IPS-NIHi7 (cell line): Measurements from ENCODE around the gene C5orf58.
A peak's percentile ranks its signal among the peaks of the same experiment; 100 is the strongest.

Source experiments
- DNase-seq: peaks from one replicate; pipeline ENCODE4 v3.0.0; 2012; ENCODE audit warnings: mixed read lengths; ENCODE audit errors: extremely low spot score

The C5orf58 gene

DNA sequence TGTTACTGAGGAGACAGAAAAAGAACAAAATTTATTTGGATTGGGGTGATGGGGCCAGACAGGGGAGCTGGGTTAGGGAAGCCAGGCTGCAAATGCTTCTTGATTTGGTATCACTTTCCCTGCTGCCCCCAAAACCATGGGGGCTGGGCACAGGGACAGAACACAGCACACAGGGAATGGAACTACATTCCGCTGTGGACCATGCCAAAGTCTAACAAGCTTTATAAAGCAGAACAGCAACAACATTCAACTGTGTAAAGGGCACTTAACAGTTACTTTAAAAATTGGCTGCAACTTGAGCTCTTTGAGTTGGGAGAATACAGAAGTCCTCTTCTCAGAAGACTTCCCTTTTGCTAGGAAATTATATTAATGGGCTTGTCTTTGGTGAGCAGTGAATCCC lies 23.8 kb downstream of the C5orf58 start:
- DNase-seq = no peak

DNA sequence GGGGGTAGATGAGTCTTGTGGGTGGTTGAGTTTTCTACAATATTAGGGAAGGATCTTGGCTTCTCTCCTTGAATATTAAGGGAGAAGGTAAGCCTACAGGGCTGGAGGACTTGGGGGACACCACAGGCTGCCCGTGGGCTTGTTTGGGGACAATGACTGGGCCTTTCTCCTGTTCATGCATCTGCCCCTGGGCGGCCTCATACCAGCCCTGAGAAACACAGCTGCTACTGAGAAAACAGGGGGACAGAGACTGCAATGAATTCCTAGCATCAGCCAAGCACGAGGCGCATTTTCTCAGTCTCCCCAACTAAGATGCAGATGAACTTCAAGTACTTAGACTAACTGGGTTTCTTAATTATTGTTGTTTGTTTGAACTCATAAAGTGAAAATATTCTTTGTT lies 24.6 kb downstream of the C5orf58 start:
- no peak for DNase-seq

DNA sequence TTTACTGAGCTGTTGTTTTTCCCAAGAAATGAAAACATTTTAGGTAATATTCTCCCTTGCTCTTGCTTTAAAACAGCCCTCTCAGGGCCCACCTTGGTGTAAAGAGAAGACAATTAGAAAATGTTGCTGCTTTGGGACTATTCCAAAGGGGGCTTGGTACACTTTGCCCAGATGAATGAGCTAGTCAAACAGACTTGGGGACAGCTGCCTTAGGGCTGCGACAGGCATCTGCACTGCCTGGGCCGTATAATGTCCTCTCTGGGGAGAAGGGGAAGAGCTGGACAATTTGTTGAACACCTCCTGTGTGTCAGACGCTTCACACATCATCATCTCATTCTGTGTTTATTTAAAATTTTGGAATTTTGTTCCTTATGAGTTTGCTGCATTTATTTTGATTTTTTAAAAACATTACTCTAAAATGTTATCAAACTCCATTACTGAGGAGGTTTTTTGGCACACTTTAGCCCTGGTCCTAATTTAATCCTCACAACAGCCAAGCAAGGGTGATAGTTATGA lies 28.8 kb downstream of the C5orf58 start:
- DNase-seq = no peak

DNA sequence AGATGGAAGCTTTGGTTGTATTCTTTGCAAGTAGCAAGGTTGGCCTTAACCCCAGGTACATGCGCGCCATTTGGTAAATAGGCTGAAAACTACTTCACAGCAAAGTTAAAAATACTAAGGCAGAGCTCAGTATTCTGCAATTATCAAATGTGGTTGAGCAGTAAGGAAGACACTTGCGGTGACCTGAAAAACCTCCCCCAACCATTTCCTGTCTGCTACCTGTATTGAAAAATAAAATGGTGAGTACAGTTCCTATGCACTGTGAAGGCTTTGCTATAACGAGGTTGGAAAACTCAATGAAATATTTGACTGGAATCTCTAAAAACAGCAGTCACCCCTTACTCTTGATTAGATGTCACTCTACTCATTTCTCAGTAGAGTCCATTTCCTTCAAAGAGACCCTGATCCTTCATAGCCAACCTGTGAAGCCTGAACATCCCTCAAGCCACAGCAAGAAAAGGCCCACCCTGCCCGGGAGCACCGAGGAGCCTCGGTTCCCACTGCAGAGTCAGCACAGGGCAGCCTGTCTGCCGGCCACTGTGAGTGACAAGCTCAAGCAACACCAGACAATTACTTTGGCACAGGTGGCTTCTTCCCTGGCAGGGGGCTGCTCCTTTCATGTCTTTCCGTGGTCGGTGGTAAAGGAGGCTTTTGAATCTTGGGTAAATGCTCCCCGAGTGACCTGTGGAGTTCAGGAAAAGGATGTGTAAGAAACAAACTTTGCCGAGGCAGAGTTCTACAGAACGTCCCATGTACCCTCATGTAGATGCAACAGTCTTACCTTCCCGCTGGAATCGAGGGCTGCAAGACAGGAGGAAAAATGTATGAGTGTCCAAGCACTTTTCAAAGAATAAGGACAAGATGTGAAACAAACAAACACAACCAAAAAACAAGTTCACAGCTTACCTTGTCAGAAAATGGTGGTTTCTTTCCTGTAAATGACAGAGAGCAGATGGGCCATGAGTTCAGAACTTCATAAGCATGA lies 29.6 kb downstream of the C5orf58 start:
- no peak for DNase-seq

DNA sequence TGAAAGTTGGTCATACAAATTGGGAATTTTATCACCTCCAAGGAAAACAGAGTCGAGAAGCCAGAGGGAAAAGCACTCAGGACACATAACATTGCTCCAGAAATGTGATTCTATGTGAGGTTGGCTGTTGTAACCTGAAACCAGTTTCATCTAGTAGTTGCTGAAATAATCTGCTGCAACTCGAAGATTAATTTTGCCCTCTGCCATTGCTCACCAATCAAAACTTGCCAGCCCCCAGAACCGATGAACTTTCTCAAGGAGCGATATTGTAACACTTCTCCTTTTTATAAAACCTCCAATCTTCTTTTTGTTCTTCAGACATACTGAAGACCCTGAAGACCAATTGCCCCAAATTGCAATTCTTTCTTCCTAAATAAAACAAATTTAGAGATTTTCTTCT lies 31.1 kb downstream of the C5orf58 start:
- no peak for DNase-seq

DNA sequence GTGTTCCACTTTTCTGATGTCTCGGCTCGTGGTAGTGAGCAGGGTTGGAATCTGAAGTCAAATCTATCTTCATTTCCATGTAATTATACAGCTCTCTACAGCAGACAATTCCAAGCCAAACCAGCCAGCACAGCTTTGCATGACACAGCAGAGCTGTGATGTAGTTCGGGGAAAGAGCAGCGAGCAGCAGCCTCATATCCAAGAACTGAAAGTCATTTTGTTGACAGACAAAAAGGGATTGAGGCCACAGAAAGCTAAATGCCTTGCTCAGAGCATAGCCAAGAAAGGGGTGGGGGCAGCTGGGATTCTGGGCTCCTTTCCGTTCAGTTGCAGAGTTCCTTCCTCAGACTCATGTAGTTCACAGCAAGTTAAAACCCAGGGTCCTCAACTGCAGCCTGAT lies 32.7 kb downstream of the C5orf58 start:
- no peak for DNase-seq

DNA sequence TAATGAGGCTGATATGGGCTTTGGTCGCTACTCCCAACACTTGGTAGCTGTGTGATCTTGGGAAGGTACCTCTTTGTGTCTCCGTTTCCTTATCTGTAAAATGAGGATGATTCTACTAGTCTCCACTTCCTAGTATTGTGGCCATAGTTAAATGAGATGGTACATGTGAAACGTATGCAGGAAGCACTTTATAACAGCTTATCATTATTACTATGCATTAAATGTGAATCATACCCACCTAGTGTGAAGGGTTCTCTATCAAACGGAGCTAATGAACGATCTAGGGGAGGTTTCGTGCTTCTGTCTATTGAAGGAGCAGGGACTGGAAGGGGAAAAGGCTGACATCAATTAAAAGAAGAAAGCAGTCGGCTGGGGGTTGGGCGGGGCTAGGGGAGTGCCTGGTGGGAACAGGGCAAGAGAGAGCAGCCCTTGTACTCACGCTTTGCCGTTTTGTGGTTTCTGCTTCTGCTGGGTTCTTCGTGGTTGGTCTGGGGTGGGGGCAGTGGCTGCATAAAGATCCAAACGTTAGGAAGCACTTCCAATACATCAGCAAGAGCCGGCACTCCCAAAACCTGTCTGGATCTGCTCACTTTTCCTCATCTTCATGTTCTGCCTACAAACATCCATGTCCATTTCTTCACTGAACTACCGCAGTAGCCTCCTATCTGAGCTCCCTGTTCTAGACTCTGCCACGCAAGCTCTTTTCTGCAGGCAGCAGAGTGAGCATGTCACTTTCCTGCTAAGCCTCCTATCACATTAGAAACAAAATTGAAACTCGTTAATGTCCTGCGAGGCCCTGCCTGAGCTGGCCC lies 34.0 kb downstream of the C5orf58 start:
- no peak for DNase-seq

DNA sequence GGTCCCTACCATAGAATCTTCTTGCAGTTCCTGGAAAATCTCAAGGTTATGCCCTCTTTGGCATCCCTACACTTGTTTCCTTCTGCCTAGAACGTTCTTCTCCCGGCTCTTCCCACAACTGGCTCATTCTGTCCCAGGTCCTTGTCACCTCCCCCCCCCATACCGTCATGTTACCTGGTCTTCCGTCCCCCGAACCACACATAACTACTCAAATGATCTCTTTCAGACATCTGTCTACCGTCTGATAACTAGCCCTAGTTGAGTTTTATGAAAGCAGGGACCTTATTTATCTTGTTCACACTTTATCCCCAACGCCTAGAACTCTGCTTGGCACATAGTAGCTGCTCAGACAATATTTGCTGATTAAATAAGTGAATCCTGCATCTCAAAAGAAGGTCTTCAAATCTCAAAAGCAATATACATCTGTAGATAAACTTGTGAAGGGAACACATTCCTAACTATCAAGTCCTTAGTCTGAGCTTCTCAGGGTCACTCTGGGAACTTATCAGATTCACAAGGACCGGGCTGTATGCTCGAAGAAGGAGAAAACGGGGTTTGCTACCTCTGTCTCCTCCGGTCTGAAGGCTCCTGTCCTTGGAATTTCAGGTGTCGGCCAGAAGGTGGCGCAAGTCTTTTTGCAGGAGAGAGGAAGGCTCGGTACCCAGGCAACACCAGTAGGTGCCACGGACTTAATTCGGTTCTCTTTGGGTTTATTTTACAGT lies 34.8 kb downstream of the C5orf58 start:
- DNase-seq = peak; percentile 82

DNA sequence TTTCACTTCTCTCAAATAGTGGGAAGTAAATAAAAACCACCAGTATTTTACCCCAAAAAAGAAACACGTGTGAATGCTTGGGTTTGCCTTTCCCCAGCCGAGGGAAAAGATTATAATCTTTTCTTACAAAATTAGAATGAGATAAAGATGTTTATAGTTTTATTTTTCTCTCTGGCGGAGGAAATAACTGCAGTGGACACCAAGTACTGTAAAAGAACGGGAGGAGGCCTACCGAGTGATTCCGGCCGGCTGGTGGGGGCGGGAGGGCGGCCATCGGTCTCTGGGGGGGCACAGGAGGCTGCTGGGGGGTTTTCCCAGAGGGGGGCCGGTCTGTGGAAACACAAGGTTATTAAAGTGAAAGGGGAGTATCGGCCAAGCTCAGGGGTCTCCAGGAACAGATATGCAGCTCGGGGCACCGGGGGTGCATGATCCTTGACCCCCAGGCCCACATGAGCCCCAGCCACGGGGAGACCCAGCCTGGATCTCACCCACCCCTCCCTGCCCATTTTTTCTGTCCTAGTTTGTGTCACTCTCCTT lies 35.4 kb downstream of the C5orf58 start:
- DNase-seq = no peak

DNA sequence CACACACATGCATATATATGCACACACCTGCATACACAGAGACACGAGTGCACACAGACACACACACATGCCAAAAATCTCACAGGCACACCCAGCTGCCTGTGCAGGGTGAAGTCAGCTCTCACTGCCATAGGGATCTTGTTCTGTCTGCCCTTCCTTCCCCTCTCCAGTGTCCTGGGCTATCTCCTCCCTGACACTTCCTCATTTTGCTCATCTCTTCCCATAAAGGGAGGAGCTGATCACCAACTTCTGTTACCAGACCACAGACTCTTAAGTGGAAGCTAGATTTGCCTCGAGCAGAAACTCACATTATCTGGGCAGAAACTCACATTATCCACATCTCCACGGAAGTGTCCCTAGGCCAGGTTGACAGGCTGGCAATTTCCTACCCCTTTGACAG lies 36.1 kb downstream of the C5orf58 start:
- no peak for DNase-seq

DNA sequence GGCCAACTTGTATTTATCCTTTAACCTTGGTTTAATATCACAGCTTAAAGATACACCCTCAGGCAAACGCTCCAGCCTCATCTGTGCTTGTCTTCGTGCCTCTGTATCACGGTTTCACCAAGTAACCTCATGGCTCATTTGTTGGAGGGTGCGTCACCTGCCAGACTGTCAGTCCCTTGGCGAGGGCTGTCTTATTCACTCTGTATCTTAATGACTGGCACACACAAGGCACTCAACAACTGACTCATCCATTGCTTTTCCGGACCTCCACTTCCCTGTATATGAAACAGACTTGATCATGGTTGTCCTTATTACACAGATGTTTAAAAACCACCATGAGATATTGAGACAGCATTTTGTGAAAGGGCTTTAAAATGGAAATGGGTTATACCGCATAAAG lies 36.8 kb downstream of the C5orf58 start:
- DNase-seq = no peak

DNA sequence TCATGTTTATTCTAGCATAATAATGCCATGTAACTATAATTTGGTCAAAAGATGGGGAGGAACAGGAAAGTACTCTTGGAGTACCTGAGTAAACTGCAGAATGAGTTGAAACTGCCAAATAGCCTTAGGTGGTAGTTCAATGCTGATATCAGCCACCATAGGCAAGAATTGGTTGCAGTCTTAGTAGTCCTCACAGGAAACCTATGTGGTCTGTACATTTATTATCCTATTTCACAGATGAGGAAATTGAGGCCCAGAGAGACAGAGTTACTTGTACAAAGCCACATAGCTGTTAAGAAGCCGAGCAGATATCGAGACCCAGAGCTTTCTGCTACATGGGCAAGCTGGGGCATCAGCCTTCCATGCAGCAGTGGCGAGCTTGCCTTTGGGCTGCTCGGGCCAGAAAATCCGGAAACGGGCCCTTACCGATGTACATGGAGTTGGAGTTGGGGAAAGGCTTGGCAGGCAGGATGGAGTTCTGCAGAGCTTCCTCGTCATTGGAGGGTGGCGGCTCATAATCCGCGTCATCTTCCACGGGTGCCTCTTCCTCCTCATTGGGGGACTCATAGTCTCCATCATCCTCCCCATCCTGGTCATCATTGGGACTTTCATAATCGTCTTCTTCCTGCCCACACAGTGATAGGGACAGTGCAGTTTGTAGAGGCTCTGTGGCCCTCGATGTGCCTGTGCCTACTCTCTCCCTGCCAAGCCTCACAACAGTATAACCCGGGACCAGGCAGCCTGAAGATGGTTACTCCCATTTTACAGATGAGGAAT lies 37.7 kb downstream of the C5orf58 start:
- DNase-seq = no peak

DNA sequence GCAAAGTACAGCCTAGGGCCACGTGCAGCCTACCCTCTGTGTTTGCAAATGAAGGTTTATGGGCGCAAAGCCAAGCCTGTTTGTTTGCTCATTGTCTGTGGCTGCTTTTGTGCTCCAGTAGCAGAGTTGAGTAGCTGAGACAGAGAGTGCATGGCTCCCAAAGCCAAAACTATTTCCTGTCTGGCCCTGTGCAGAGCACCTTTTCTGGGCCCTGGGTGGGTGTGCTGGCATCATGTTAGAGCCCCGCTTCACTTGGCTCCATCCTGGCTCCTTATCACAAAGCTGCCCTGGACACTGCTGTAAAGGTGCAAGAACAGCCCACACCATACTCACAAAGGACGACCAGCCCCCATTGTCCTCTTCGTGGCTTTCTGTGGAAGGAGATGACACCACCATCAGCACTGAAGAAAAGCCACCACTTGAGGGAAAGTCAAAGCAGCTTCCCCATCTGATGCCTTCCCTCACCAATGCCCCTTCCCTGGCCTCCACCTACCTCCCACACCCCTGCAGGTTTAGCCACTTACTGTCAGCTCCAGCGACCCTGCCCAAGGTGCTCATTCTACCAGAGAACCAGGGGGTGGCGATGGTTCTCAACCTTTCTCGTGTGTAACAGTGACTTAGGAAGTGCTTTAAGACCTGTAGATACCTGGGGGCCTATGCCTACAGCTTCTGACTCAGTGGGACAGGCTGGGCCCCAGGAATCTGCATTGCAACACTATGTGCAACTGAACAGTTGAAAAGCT lies 41.4 kb downstream of the C5orf58 start:
- peak; percentile 61 for DNase-seq

DNA sequence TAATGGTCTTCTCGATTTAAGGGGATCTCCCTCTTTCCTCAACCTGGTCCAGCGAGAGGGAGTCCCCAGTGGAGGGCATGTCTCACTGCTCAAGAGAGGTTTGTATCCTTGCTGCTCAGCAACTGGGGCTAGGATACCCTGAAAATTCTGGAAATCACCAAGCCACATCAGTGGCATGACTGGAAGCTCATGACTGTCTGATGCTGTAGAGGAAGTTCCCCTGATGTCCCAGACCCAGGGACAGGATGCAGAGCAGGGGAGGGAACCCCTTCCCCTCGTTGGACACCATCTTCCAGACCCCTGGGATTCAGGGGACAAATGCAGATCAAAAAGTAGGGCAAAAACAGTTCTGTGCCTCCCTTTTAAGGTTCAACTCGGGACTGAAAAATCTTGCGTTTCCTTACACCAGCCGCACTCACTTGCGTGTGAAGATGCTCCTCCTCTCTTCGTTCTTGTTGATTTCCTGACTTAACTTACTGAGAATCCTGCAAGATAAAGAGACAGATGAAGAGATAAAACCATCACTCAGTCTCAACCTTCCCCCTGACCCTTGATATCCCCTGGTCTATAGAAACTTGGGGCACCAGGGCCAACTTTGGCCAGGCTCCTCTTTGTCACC lies 42.7 kb downstream of the C5orf58 start:
- no peak for DNase-seq

DNA sequence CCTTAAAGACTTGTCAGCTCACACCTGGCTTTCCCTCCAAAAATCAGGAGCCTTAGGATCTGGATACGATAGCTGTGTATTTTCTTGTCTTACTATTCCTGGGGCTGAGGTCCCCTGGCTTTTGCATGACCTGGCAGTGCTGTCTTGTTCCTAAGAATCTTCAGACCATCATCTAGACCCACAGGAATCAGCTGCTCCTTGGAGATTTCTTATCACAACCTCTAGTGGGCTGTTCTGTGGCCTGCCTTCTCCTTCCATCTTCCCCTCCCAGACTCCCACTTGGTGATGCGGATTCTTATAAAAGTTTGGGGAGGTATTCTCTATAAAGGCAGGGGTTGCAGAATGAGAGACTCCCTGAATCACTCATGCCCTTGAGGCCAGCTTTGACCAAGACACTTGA lies 43.4 kb downstream of the C5orf58 start:
- no peak for DNase-seq

DNA sequence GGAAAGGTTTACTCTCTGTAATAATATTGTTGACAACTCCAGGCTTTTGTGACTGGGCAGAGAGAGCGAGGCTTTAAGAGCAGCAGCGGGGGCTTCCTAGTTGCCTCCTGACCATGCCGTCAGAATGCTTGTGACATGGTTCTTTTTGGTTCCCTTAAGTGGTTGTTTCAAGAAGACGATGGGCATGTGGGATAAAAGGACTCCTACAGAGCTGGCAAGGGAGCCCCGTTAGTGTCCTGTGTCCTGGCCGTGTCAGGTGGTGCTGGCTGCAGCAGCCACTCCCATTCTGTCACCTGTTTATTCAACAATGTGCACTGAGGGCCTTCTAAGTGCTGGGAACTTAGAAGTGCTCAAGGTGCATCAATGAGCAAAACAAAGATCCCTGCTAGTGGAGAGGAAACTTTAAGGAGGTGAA lies 45.1 kb downstream of the C5orf58 start:
- DNase-seq = no peak

DNA sequence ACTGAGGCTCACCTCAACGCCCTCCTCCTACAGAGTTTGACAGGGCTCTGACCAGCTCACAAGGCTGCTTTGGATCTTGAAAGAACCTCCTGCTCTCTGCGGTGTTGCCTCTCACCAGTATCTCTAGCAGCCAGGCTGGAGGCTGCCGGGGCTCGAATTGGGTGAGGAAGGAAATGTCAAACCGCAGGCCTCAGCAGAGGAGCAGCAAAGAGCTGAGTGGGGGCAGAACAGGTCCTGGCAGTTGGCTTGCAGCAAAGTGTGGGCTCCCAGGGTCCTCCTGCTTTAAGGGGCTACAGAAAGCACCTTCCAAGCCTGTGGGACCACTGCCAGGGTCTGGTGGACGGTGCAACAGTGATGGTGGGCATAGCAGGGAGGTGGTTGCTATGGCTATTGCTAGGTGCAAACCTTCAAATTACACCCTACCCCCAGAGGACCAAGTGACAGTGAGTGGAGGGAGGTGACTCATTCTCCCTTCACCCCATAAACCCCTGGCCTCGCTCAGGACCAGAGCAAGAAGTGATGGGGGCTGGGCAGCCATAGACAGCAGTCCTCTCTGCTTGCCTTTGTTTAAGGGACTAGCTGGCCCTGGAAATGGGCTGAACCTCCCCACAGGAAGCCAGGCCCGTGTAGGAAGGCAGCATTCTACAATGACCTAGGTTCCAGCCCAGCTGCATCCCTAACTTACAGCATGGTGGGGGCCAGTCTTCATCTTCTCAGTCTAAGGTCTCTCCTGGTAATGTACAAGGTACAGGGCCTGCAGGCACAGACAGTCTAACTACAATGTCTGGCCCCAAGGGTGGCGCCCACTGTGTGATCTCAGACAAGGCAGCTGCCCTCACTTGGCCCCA lies 46.0 kb downstream of the C5orf58 start:
- no peak for DNase-seq

DNA sequence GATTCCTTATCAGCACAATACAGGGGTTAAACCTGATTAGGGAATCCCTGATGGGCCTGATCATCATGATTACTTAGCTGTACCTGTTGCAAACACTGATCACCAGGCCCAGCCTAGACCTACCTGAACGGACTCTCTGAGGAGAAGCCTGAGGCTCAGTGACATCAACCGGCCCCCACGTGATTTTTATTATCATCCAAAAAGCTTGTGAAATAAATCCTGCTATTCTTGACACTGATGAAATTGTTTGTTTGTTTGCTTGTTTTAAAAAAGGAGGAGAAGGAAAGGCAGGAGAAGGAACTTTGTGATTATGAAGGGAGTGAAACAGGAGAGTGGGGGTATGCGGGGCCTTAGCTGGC lies 46.7 kb downstream of the C5orf58 start:
- DNase-seq = no peak

DNA sequence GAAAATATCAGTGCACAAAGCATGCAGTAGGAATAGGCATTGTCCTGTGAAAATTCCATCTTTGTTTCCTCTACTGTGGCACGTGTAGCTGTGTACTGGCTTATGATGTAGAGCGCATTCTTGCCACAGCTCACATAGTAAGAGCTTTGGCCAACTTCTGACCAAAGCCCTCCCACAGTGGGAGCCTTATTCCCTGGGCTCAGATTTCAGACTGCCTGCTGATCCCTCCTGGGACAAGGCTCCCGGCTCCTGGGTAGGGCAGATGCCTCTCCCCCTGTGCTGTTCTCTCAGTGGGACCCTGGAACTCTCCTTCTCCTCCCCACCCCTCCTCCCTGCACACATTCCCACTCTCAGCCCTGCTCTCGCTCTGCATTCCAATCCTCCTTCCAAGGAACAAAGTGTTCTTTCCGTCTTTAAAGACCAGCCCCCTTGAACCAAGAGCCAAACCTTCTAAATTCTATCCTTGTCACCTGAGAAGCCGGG lies 47.3 kb downstream of the C5orf58 start:
- DNase-seq = peak; percentile 66
